Measurements from ENCODE around the gene ADPRHL1. TPM values are rescaled to one million over a fixed set of nuclear protein-coding genes. Genes with fewer than 3 reads are reported as not detected.
"Not testable (repeated sequence)": the region's sequence is repeated elsewhere in the genome, so short reads cannot be mapped to it uniquely, and the experiment has no call there.

Gene ADPRHL1
- total RNA-seq, 1 experiment from 2014 or later = 4.9 TPM

- Mint-ChIP-seq H3K4me3 (ENCODE audit: unreplicated experiment) (no peak overlapping the region), H3K9me3 (ENCODE audit: unreplicated experiment) (peaks cover 15% of the 10 kb centered on the region), H3K27me3 (ENCODE audit: insufficient read depth, unreplicated experiment) (no peaks in the 10 kb centered on the region), H3K4me1 (ENCODE audit: low read depth, unreplicated experiment) (peaks cover 6% of the 10 kb centered on the region), H3K36me3 (ENCODE audit: insufficient read depth, unreplicated experiment) (peaks cover 15% of the 10 kb centered on the region), H3K27ac (ENCODE audit: unreplicated experiment) (peak overlapping the region; percentile 34)
- TF ChIP-seq, protein P1, sequence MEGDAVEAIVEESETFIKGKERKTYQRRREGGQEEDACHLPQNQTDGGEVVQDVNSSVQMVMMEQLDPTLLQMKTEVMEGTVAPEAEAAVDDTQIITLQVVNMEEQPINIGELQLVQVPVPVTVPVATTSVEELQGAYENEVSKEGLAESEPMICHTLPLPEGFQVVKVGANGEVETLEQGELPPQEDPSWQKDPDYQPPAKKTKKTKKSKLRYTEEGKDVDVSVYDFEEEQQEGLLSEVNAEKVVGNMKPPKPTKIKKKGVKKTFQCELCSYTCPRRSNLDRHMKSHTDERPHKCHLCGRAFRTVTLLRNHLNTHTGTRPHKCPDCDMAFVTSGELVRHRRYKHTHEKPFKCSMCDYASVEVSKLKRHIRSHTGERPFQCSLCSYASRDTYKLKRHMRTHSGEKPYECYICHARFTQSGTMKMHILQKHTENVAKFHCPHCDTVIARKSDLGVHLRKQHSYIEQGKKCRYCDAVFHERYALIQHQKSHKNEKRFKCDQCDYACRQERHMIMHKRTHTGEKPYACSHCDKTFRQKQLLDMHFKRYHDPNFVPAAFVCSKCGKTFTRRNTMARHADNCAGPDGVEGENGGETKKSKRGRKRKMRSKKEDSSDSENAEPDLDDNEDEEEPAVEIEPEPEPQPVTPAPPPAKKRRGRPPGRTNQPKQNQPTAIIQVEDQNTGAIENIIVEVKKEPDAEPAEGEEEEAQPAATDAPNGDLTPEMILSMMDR (IDR thresholded peaks at IDR 0.05; ENCODE audit: insufficient read depth in 1 of 2, low read depth in 1 of 2, low read length in 1 of 2, severe bottlenecking in 1 of 2, unreplicated experiment in 1 of 2) = no peak
- no peak for DNase-seq
- ChIA-PET POLR2A (no interaction called here), CTCF (interaction anchor here (0.5 kb wide), 1 partner anchor 130 kb away, joined by 6 read pairs; no protein-coding TSS in a partner anchor)
- no TSS peak for BruUV-seq (replicated peaks)
- Histone ChIP-seq H3K4me1 (no peaks in the 10 kb centered on the region; the same call in 1 of the 2 replicates), H3K27me3 (replicated peaks; ENCODE audit: control insufficient read depth, insufficient read depth, low read length) (no peaks in the 10 kb centered on the region), H3K4me3 (ENCODE audit: low read depth, low read length) (no peak overlapping the region), H3K36me3 (ENCODE audit: control insufficient read depth, insufficient read depth, low read length) (no peaks in the 10 kb centered on the region; the same call in 1 of the 2 replicates), H3K9me3 (no peaks in the 10 kb centered on the region)
- intact Hi-C loops (cut with micrococcal nuclease; ENCODE audit: unreplicated experiment) = no loop called here
Measured at GRCh38 chr13:113437408-113438010, 15.8 kb downstream of the ADPRHL1 start.

GRCh38 chr13:113436866-113437265 lies 16.4 kb downstream of the ADPRHL1 start:
- CTCF ChIA-PET, H3K9me3 ChIP-seq: not testable (repeated sequence)

DNA sequence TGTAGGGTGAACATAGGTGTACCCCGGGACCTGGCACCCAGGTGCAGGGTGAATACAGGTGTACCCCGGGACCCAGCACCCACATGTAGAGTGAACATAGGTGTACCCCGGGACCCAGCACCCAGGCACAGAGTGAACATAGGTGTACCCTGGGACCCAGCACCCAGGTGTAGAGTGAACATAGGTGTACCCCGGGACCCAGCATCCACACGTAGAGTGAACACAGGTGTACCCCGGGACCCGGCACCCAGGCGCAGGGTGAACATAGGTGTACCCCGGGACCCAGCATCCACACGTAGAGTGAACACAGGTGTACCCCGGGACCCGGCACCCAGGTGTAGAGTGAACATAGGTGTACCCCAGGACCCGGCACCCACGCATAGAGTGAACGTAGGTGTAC lies 17.4 kb downstream of the ADPRHL1 start:
- H3K9me3 ChIP-seq; H3K27me3 Mint-ChIP-seq (ENCODE audit: insufficient read depth, unreplicated experiment); DNase-seq; BruUV-seq (replicated peaks); H3K4me1 Mint-ChIP-seq (ENCODE audit: low read depth, unreplicated experiment); H3K36me3 ChIP-seq (ENCODE audit: control insufficient read depth, insufficient read depth, low read length); H3K9me3 Mint-ChIP-seq (ENCODE audit: unreplicated experiment); H3K4me1 ChIP-seq; intact Hi-C loops (cut with micrococcal nuclease; ENCODE audit: unreplicated experiment); H3K4me3 Mint-ChIP-seq (ENCODE audit: unreplicated experiment); CTCF ChIA-PET; H3K27ac Mint-ChIP-seq (ENCODE audit: unreplicated experiment); H3K36me3 Mint-ChIP-seq (ENCODE audit: insufficient read depth, unreplicated experiment); H3K4me3 ChIP-seq (ENCODE audit: low read depth, low read length); H3K27me3 ChIP-seq (replicated peaks; ENCODE audit: control insufficient read depth, insufficient read depth, low read length); POLR2A ChIA-PET: not testable (repeated sequence)

More at GRCh38 chr13:113436866-113437265, 16.4 kb downstream of the ADPRHL1 start:
- H3K27ac Mint-ChIP-seq (ENCODE audit: unreplicated experiment) = peak overlapping the region; percentile 34
- H3K4me1 Mint-ChIP-seq (ENCODE audit: low read depth, unreplicated experiment); intact Hi-C loops (cut with micrococcal nuclease; ENCODE audit: unreplicated experiment); H3K27me3 ChIP-seq (replicated peaks; ENCODE audit: control insufficient read depth, insufficient read depth, low read length); H3K4me1 ChIP-seq; H3K27me3 Mint-ChIP-seq (ENCODE audit: insufficient read depth, unreplicated experiment); H3K4me3 ChIP-seq (ENCODE audit: low read depth, low read length); H3K36me3 ChIP-seq (ENCODE audit: control insufficient read depth, insufficient read depth, low read length); H3K36me3 Mint-ChIP-seq (ENCODE audit: insufficient read depth, unreplicated experiment); H3K9me3 Mint-ChIP-seq (ENCODE audit: unreplicated experiment); DNase-seq; H3K4me3 Mint-ChIP-seq (ENCODE audit: unreplicated experiment); BruUV-seq (replicated peaks); POLR2A ChIA-PET: not testable (repeated sequence)

DNA sequence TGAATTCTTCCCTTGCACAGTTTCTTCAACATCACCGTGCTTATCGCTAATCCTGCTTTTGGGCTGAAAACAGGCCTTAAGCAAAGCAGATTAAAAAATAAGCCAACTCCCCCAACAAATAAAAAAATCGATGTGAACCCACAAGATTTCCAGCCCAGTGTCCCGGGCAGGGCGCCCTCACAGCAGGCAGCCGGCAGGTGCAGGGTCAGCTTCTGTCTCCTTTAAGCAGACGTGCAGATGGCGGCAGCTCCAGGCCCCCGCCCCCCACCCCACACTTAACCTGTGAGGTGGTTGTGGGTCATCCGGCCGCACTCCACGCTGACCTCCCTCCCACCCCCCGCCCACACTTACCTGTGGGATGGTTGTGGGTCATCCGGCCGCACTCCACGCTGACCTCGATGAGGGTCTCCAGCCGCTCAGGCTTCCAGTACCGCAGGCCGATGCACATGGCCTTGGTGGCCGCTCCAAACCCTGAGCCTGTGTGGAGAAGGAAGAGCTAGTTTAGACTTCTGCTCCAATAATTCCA lies 19.8 kb downstream of the ADPRHL1 start:
- H3K4me1 ChIP-seq = peaks cover 2% of the 10 kb centered on the region
- no peaks in the 10 kb centered on the region for H3K27me3 ChIP-seq (replicated peaks; ENCODE audit: control insufficient read depth, insufficient read depth, low read length)
- H3K27me3 Mint-ChIP-seq (ENCODE audit: insufficient read depth, unreplicated experiment) = no peaks in the 10 kb centered on the region
- H3K9me3 Mint-ChIP-seq (ENCODE audit: unreplicated experiment) = no peaks in the 10 kb centered on the region
- H3K27ac Mint-ChIP-seq (ENCODE audit: unreplicated experiment) = no peak overlapping the region
- no peak overlapping the region for H3K4me3 ChIP-seq (ENCODE audit: low read depth, low read length)
- DNase-seq = no peak
- ChIA-PET POLR2A (interaction anchor here (0.5 kb wide), 1 partner anchor 23 kb away, joined by 4 read pairs; no protein-coding TSS in a partner anchor), CTCF (no interaction called here)
- TF ChIP-seq, protein P1 (IDR thresholded peaks at IDR 0.05; ENCODE audit: insufficient read depth in 1 of 2, low read depth in 1 of 2, low read length in 1 of 2, severe bottlenecking in 1 of 2, unreplicated experiment in 1 of 2) = no peak
- no peak overlapping the region for H3K4me3 Mint-ChIP-seq (ENCODE audit: unreplicated experiment)
- no peaks in the 10 kb centered on the region for H3K9me3 ChIP-seq
- H3K4me1 Mint-ChIP-seq (ENCODE audit: low read depth, unreplicated experiment) = peaks cover 6% of the 10 kb centered on the region
- no TSS peak for BruUV-seq (replicated peaks)
- intact Hi-C loops (cut with micrococcal nuclease; ENCODE audit: unreplicated experiment) = no loop called here
- H3K36me3 ChIP-seq (ENCODE audit: control insufficient read depth, insufficient read depth, low read length) = no peaks in the 10 kb centered on the region
- H3K36me3 Mint-ChIP-seq (ENCODE audit: insufficient read depth, unreplicated experiment) = peaks cover 1% of the 10 kb centered on the region
